Measurements from ENCODE around the gene FBXO15.

- TF ChIP-seq USF1 (IDR thresholded peaks at IDR 0.05), result no peak
- TF ChIP-seq RAD21 (IDR thresholded peaks at IDR 0.05; ENCODE audit: low read depth), result no peak
- no peak for TF ChIP-seq REST (IDR thresholded peaks at IDR 0.05; ENCODE audit: low read depth)
- TF ChIP-seq NFIC (IDR thresholded peaks at IDR 0.05), result no peak
- no peak for TF ChIP-seq EP300 (IDR thresholded peaks at IDR 0.05; ENCODE audit: borderline replicate concordance)
- TF ChIP-seq EGR1 (IDR thresholded peaks at IDR 0.05), result no peak
- no peak for TF ChIP-seq TEAD4 (IDR thresholded peaks at IDR 0.05)
- no peak for TF ChIP-seq MAX (IDR thresholded peaks at IDR 0.05)
- no peak for TF ChIP-seq CEBPB (IDR thresholded peaks at IDR 0.05)
- no peak for TF ChIP-seq TAF1 (IDR thresholded peaks at IDR 0.05; ENCODE audit: low read depth)
- TF ChIP-seq FOXM1 (IDR thresholded peaks at IDR 0.05; ENCODE audit: borderline replicate concordance, low read depth), result no peak
- TF ChIP-seq YY1 (IDR thresholded peaks at IDR 0.05; ENCODE audit: low read depth), result no peak
- TF ChIP-seq ZBTB7A (IDR thresholded peaks at IDR 0.05; ENCODE audit: low read depth), result no peak
- no peak for TF ChIP-seq TCF12 (IDR thresholded peaks at IDR 0.05; ENCODE audit: low read depth)
These were observed 87.1 kb downstream of the FBXO15 start for GRCh38 chr18:74060579-74060978.
